Naive thymus-derived CD4-positive, alpha-beta T cell (primary cell): ENCODE data around the gene TAF11L7. TPM values are rescaled to one million over a fixed set of nuclear protein-coding genes. Genes with fewer than 3 reads are reported as not detected.

Experiments
- polyA plus RNA-seq, 2 donors: library from polyadenylated mRNA; unstranded; fragments of 300-500 nt; fragmentation: Illumina TruSeq; gene quantifications; one replicate each; pipeline ENCODE4 v1.2.3, GENCODE V29; 2021
- total RNA-seq, 6 experiments: library from RNA in 5 of 6; stranded (reverse) in 5 of 6; gene quantifications; 1 replicate in 5 of 6; 2 replicates in 1 of 6; pipeline ENCODE4 v1.2.3 and lab custom pipeline; 2021 to 2026

The TAF11L7 gene
- total and polyA plus RNA-seq, 7 experiments from 2014 or later = not detected

Other genes starting within 250 kb of the TAF11L7 start
- gene TAF11L2, start 87.5 kb downstream of the TAF11L7 start, total RNA-seq = not detected
- gene TAF11L2, start 87.5 kb downstream of the TAF11L7 start, polyA plus RNA-seq = not detected
- not detected for gene TAF11L3, start 67.4 kb downstream of the TAF11L7 start, total RNA-seq
- not detected for gene TAF11L3, start 67.4 kb downstream of the TAF11L7 start, polyA plus RNA-seq
- not detected for gene TAF11L4, start 64.0 kb downstream of the TAF11L7 start, total RNA-seq
- not detected for gene TAF11L4, start 64.0 kb downstream of the TAF11L7 start, polyA plus RNA-seq
- not detected for gene TAF11L5, start 60.5 kb downstream of the TAF11L7 start, total RNA-seq
- gene TAF11L5, start 60.5 kb downstream of the TAF11L7 start, polyA plus RNA-seq = not detected
- not detected for gene TAF11L6, start 57.1 kb downstream of the TAF11L7 start, total RNA-seq
- gene TAF11L6, start 57.1 kb downstream of the TAF11L7 start, polyA plus RNA-seq = not detected
- gene TAF11L8, start 5.2 kb upstream of the TAF11L7 start, total RNA-seq = not detected
- gene TAF11L8, start 5.2 kb upstream of the TAF11L7 start, polyA plus RNA-seq = not detected
- not detected for gene TAF11L9, start 8.6 kb upstream of the TAF11L7 start, total RNA-seq
- not detected for gene TAF11L9, start 8.6 kb upstream of the TAF11L7 start, polyA plus RNA-seq
- not detected for gene TAF11L10, start 12.1 kb upstream of the TAF11L7 start, total RNA-seq
- not detected for gene TAF11L10, start 12.1 kb upstream of the TAF11L7 start, polyA plus RNA-seq
- not detected for gene TAF11L11, start 18.4 kb upstream of the TAF11L7 start, total RNA-seq
- not detected for gene TAF11L11, start 18.4 kb upstream of the TAF11L7 start, polyA plus RNA-seq
- gene TAF11L12, start 24.6 kb upstream of the TAF11L7 start, total RNA-seq = not detected
- gene TAF11L12, start 24.6 kb upstream of the TAF11L7 start, polyA plus RNA-seq = not detected
- not detected for gene TAF11L13, start 46.3 kb upstream of the TAF11L7 start, total RNA-seq
- gene TAF11L13, start 46.3 kb upstream of the TAF11L7 start, polyA plus RNA-seq = not detected
- gene TAF11L14, start 48.7 kb upstream of the TAF11L7 start, total RNA-seq = not detected
- not detected for gene TAF11L14, start 48.7 kb upstream of the TAF11L7 start, polyA plus RNA-seq